Gastrocnemius medialis (tissue), 4 donors: ENCODE data around the gene FBXO48. TPM values are rescaled to one million over a fixed set of nuclear protein-coding genes. Genes with fewer than 3 reads are reported as not detected.

ENCODE experiments used
- ATAC-seq, 2 donors: fragments of 150-250 bp; one replicate each; pipeline ENCODE4 v1.9.1; 2016
- DNase-seq, 2 donors: peaks; one replicate each; pipeline ENCODE4 v3.0.0-alpha.2; 2019
- H3K27ac ChIP-seq, 4 donors: fragments of 200-600 bp; sonication (generic); 1 replicate in 1 of 4; 2 replicates in 3 of 4; pipeline ENCODE4 v1.5.1; 2016 to 2018; ENCODE audit warnings: mild to moderate bottlenecking in 2 of 4, moderate library complexity in 1 of 4
- H3K27me3 ChIP-seq, 3 donors: fragments of 200-600 bp; sonication (generic) in 2 of 3; 1 replicate in 1 of 3; 2 replicates in 2 of 3; pipeline versions ENCODE4 v1.5.1 to v1.6.0; 2016 to 2019; ENCODE audit warnings: mild to moderate bottlenecking in 1 of 3, moderate library complexity in 1 of 3
- H3K36me3 ChIP-seq, 2 donors: fragments of 200-600 bp; sonication (generic) in 1 of 2; one replicate each; pipeline ENCODE4 v1.5.1; 2017 to 2018
- H3K4me1 ChIP-seq, 2 donors: fragments of 200-600 bp; sonication (generic) in 1 of 2; one replicate each; pipeline ENCODE4 v1.5.1; 2016 to 2017; ENCODE audit warnings: mild to moderate bottlenecking in 2 of 2
- H3K4me3 ChIP-seq, 4 donors: fragments of 200-600 bp; sonication (generic) in 3 of 4; 1 replicate in 1 of 4; 2 replicates in 3 of 4; pipeline ENCODE4 v1.5.1; 2016 to 2019; ENCODE audit warnings: mild to moderate bottlenecking in 2 of 4
- H3K9me3 ChIP-seq, 3 donors: fragments of 200-600 bp; sonication (generic) in 2 of 3; 1 replicate in 1 of 3; 2 replicates in 2 of 3; pipeline ENCODE4 v1.5.1; 2016 to 2019
- POLR2A ChIP-seq, 2 donors: fragments of 450-650 bp; IDR thresholded peaks; one replicate each; pipeline ENCODE4 v1.6.1; 2017; ENCODE audit warnings: antibody characterized with exemption in 2 of 2, mild to moderate bottlenecking in 2 of 2, moderate library complexity in 2 of 2
- in situ Hi-C, 4 donors: fragments of 200-750 bp; cut with MboI; loops; one replicate each; pipeline versions ENCODE4 v1.15.0 to v1.8.0; 2017; ENCODE audit warnings: low sequenced_read_pairs in 4 of 4
- intact Hi-C: fragments of 100-400 bp; cut with DNase I; formaldehyde crosslinking; loops from one replicate; pipeline ENCODE4 v1.15.1; 2023; ENCODE audit warnings: low total_unique reads
- total RNA-seq, 4 donors: library from RNA; depleted of rRNA; stranded (reverse); fragments of >200 nt; gene quantifications; one replicate each; pipeline versions ENCODE4 v1.1.0 to v1.2.3, GENCODE V29; 2016
- TF ChIP-seq, protein P1 (sequence below), 5 experiments: fragments of 450-650 bp in 3 of 5; fragments of 200-600 bp in 2 of 5; sonication (generic) in 2 of 5; IDR thresholded peaks in 4 of 5; conservative IDR thresholded peaks in 1 of 5; 1 replicate in 4 of 5; 2 replicates in 1 of 5; pipeline ENCODE4 v1.5.1; 2016 to 2019; ENCODE audit warnings: antibody characterized with exemption in 5 of 5, mild to moderate bottlenecking in 3 of 5, moderate library complexity in 3 of 5

The FBXO48 gene
- total RNA-seq, 4 donors from 2014 or later = 1.1 to 1.9 (median 1.5) TPM

DNA sequence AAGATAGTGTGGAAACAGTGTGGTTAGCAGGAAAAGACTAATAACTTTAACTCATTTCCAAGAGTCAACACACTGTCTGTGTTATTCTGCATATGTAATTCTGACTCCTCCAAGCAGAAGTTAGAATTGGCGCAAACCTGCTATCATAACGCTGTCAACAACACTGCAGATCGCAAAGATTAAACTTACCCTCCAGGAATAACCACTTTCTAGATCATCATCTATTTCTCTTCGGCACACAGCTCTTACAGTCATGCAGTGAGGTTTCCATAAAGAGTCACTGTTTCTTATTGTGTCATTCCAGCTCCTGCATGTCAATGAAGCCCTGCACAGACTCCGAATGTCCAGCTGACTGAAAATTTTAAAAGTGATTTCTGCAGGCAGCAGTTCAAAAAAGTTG is 2.4 kb downstream of the FBXO48 start:
- Histone ChIP-seq H3K4me3 (no peak overlapping the region), H3K36me3 (no peaks in the 10 kb centered on the region), H3K9me3 (no peaks in the 10 kb centered on the region), H3K27me3 (no peaks in the 10 kb centered on the region), H3K27ac (no peak overlapping the region), H3K4me1 (peaks cover 18 to 20% of the 10 kb centered on the region in 2 donors)
- intact Hi-C loops (loop anchor here (5.0 to 10.0 kb wide), 3 partner anchors 130 to 840 kb away; no protein-coding TSS in a partner anchor), in situ Hi-C loops (no loop called here)
- ATAC-seq = no peak
- DNase-seq = no peak
- TF ChIP-seq, protein P1, sequence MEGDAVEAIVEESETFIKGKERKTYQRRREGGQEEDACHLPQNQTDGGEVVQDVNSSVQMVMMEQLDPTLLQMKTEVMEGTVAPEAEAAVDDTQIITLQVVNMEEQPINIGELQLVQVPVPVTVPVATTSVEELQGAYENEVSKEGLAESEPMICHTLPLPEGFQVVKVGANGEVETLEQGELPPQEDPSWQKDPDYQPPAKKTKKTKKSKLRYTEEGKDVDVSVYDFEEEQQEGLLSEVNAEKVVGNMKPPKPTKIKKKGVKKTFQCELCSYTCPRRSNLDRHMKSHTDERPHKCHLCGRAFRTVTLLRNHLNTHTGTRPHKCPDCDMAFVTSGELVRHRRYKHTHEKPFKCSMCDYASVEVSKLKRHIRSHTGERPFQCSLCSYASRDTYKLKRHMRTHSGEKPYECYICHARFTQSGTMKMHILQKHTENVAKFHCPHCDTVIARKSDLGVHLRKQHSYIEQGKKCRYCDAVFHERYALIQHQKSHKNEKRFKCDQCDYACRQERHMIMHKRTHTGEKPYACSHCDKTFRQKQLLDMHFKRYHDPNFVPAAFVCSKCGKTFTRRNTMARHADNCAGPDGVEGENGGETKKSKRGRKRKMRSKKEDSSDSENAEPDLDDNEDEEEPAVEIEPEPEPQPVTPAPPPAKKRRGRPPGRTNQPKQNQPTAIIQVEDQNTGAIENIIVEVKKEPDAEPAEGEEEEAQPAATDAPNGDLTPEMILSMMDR (IDR thresholded peaks at IDR 0.05 in 4 of 5, conservative IDR thresholded peaks at IDR 0.05 in 1 of 5) = no peak
- TF ChIP-seq POLR2A (IDR thresholded peaks at IDR 0.05) = no peak

DNA sequence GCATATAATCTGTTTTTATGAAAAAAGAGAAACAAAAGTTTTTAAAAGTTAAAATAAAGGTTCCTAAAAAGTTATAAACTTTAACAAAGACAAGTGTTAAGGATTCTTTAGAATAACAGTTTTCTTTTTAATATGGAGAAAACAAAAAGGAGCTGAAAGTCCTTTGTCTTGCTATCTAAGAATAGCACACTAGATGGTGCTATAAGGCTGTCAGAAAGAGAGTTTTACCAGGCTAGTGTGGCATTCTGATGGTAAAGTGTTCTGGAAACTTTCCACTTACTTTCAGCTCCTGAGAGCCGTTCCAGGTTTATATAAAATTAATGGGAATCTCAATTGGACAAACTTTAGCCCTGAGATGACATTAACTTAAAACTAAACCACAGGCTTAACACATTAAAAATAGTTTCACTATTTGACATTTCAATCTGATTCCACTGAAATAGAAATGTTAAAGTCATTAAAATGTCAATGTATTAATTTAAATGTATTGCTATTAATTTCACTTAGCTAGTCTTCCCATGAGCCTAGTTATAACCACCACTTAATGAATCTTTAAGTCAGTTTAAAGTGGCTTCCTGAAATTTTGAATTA is 3.7 kb downstream of the FBXO48 start:
- TF ChIP-seq, protein P1 (IDR thresholded peaks at IDR 0.05 in 4 of 5, conservative IDR thresholded peaks at IDR 0.05 in 1 of 5) = peak; percentile 42 to 78 (median 65)
- TF ChIP-seq POLR2A (IDR thresholded peaks at IDR 0.05) = no peak
- in situ Hi-C loops = no loop called here
- intact Hi-C loops = loop anchor here (1.0 to 10.0 kb wide), 4 partner anchors 131 to 841 kb away; no protein-coding TSS in a partner anchor

DNA sequence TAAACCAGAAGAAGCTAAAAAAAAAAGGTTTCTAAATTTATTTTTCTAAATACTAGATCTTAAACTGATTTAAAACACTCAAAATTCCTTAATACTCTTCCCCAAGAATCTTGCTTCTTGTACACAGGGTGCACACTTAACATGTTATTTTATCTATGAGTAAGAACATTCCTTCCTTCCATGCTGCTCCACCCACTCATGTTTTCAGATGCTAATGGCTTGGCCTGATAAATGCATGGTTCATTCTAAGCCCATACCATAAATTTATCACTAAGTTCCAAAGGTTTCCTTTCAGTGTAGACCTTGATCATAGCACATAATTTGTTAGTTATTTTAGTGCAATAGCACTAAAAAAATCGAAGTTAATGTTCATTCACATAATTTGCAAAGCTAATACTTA is 8.1 kb downstream of the FBXO48 start:
- ATAC-seq = no peak
- Histone ChIP-seq H3K4me1 (no peaks in the 10 kb centered on the region), H3K9me3 (no peaks in the 10 kb centered on the region), H3K36me3 (no peaks in the 10 kb centered on the region), H3K27me3 (no peaks in the 10 kb centered on the region), H3K27ac (no peak overlapping the region), H3K4me3 (no peak overlapping the region)
- no peak for DNase-seq
- intact Hi-C loops (no loop called here), in situ Hi-C loops (no loop called here)
- TF ChIP-seq, protein P1 (IDR thresholded peaks at IDR 0.05 in 4 of 5, conservative IDR thresholded peaks at IDR 0.05 in 1 of 5) = no peak
- no peak for TF ChIP-seq POLR2A (IDR thresholded peaks at IDR 0.05)

More for the DNA sequence above, 3.7 kb downstream of the FBXO48 start:
- Histone ChIP-seq H3K9me3 (no peaks in the 10 kb centered on the region), H3K4me1 (peaks cover 13 to 15% of the 10 kb centered on the region in 2 donors), H3K36me3 (no peaks in the 10 kb centered on the region), H3K4me3 (no peak overlapping the region), H3K27me3 (no peaks in the 10 kb centered on the region), H3K27ac (no peak overlapping the region)
- DNase-seq = no peak
- no peak for ATAC-seq

DNA sequence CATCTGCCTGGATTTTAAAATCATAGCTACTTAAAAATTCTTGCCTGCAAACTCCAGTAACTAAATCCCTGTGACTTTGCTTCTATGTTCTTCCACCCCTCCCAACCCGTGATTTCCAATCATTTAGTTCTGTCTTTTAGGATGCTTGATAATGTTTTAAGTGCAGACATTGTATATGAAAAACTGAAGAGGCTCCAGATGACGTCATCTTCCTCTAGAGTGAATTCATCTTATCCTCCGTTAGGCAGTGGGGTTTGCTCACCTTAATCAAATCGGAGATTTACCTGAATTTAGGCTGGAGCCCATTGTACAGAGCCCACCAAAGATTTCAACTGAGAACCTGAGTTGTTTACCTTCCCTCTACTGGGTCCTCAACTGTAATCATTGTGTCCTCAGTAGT is 10.9 kb downstream of the FBXO48 start:
- DNase-seq = no peak
- Histone ChIP-seq H3K9me3 (no peaks in the 10 kb centered on the region), H3K27ac (no peak overlapping the region), H3K27me3 (no peaks in the 10 kb centered on the region), H3K4me1 (no peaks in the 10 kb centered on the region), H3K36me3 (no peaks in the 10 kb centered on the region), H3K4me3 (no peak overlapping the region)
- TF ChIP-seq, protein P1 (IDR thresholded peaks at IDR 0.05 in 4 of 5, conservative IDR thresholded peaks at IDR 0.05 in 1 of 5) = no peak
- TF ChIP-seq POLR2A (IDR thresholded peaks at IDR 0.05) = no peak
- intact Hi-C loops = no loop called here
- ATAC-seq = no peak
- in situ Hi-C loops = no loop called here

DNA sequence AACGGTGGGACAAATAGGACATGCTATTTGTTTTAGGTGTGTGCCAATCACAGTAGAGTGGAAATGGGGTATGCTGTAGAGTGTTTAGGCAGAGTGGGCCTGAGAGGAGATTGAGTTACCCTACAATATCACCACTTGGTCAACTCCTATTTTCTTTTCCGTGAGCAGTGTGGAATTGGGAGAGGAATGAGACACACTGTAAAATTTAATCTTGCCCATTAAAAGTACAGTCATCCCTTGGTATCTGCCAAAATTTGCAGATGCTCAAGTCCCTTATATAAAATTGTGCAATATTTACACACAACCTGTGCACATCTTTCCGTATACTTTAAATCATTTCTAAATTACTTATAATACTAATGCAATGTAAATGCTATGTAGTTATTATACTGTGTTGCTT is 12.4 kb downstream of the FBXO48 start:
- intact Hi-C loops = no loop called here
- TF ChIP-seq, protein P1 (IDR thresholded peaks at IDR 0.05 in 4 of 5, conservative IDR thresholded peaks at IDR 0.05 in 1 of 5) = no peak
- no peak for TF ChIP-seq POLR2A (IDR thresholded peaks at IDR 0.05)

More for the DNA sequence above, 12.4 kb downstream of the FBXO48 start:
- H3K36me3 ChIP-seq = no peaks in the 10 kb centered on the region
- DNase-seq = no peak
- H3K4me3 ChIP-seq = no peak overlapping the region
- no peaks in the 10 kb centered on the region for H3K4me1 ChIP-seq
- no peaks in the 10 kb centered on the region for H3K27me3 ChIP-seq
- in situ Hi-C loops = no loop called here
- H3K27ac ChIP-seq = no peak overlapping the region
- H3K9me3 ChIP-seq = no peaks in the 10 kb centered on the region
- no peak for ATAC-seq
